GM12801 (cell line): ENCODE data around the gene FOXN3.

ENCODE experiments used
- TF ChIP-seq, protein P1 (sequence below): IDR thresholded peaks from one replicate; pipeline ENCODE4 v1.5.1; 2011; ENCODE audit warnings: control low read depth; ENCODE audit not compliant: insufficient read length; ENCODE audit errors: extremely low read depth

The FOXN3 gene

DNA sequence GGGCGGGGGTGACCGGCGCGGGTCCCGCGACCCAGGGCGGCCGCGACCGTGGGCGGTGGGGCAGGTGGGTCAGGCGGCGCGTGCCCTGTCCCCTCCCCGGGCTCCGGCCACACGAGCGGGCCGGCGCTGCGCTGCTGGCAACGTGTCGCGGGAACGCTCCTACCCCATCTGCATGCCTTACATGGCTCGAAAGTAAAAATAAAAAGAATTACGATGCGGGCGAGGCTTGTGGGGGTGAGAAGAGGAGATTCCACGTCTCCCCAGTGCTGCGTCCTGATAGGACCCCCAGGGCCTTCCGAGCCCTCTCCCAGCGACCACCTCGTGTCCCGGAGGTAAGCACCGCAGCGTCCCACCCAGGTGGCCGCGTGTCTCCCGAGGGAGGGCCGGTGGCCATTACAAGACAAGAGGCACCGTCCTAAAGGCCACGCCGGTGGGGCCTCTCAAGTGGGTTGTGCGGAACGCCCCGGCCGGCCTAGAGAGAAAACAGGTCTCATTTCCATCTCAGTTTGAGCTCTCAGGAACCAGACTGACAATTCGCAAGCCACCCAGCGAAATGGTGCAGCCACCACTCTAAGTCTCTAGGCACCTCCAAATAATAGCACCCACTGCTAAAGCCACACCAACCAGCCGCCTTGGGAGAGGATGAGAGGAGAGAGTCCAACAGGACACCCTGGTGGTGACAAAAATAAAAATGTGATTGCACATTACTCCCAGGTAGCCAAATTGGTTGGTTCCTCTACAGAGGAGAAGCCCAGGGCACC, 612 bp upstream of the FOXN3 start:
- TF ChIP-seq, protein P1, sequence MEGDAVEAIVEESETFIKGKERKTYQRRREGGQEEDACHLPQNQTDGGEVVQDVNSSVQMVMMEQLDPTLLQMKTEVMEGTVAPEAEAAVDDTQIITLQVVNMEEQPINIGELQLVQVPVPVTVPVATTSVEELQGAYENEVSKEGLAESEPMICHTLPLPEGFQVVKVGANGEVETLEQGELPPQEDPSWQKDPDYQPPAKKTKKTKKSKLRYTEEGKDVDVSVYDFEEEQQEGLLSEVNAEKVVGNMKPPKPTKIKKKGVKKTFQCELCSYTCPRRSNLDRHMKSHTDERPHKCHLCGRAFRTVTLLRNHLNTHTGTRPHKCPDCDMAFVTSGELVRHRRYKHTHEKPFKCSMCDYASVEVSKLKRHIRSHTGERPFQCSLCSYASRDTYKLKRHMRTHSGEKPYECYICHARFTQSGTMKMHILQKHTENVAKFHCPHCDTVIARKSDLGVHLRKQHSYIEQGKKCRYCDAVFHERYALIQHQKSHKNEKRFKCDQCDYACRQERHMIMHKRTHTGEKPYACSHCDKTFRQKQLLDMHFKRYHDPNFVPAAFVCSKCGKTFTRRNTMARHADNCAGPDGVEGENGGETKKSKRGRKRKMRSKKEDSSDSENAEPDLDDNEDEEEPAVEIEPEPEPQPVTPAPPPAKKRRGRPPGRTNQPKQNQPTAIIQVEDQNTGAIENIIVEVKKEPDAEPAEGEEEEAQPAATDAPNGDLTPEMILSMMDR, result no peak

DNA sequence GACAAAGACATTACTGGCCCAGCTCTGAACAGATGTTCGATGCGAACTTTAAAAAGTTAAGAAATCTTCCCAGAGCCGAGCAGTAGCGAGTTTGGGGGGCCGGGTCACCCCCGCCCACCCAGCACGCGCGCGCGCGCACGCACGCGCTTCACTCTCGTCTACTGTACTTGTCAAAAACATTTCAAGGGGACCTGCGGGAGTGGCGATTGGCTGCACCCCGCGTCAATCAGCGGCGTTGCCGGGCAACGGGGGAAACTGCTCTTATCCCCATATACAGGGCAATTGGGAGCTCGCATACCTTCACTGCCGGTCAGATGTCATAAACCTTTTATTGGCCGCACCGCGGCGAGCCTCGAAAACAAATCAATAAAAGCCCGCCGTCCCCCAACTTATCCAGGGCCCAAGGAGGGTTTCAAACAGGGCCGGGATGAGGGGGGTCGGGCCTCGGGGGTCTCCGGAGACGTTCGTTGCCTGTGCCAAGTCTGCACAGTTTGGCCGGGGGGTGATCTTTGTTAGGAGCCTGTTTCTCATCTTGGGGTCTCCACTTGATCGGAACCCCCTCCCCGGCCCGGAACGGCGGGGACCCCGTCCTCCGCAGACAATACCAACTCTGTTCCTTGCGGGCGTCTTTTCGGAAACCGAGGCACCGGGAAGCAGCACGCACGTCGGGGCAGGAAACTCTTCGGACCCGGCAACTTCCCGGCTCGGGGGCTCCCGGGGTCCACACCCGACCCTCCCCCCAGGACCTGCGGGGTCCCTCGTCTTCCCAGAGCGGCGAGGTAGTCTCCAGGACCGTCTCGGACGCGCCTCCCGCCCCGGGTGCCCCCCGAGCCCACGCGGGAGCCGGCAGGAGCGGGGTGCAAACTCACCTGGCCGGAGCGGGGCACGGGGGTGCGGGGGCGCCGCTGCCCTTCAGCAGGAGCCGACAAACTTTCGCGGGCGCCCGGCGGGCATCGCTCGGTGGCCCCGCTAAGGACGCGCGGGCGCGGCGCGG, 734 bp downstream of the FOXN3 start:
- TF ChIP-seq, protein P1, result no peak

DNA sequence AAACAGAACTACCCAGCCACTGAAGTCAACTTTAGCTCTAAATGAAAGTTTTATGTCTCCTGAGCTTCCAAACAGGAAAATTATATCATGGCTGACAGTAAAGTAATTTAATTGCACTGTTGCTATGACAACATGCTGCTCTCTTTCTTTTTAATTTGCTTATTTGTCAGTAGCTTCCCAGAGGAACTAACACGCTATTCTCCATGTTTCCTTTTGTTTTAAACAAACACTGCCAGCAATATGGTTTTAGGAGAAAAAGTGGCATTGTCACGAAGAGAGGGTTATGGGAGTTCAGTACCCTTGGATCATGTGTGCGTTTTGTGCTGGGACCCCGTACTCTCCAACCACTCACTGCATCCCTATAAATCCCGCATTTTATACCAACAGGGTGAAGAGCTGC, 1.9 kb downstream of the FOXN3 start:
- TF ChIP-seq, protein P1, result no peak

DNA sequence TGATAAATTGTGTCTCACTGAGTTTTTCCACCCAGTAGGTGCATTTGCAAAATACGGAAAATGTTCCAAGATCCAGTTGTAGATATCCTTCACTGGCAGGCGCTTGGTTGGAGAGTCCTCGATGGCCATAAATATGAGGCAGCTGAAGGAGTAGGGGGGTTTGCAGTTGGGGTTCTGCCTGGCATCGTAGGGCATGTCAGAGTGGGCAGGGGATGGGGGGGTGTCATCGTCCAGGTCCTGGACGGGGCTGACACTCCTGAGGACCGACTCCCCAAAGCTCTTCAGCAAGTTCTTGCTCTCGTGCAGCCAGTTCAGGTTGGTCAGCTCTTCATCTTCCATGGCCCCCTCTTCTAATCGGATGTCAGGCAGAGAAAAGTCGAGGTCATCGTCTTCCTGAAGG, 5.1 kb downstream of the FOXN3 start:
- TF ChIP-seq, protein P1, result no peak

DNA sequence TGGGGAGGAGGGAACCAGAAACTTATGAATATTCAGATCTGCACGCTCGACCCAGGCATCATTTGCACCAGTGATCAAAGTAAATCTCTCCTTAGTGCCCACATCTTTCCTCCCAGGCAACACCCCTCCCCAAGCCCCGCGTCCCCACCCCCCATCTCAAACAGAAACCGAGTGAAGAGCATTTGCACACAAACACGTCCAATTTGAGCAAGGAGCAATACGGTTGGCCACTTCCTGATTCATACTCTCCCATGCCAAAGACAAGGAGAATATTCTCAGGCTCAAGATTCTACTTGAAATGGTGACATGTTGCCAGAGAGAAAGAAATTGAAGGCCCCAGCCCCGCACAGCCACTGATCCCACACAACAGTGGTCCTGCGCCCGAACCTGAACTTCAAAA, 7.1 kb downstream of the FOXN3 start:
- TF ChIP-seq, protein P1, result no peak

DNA sequence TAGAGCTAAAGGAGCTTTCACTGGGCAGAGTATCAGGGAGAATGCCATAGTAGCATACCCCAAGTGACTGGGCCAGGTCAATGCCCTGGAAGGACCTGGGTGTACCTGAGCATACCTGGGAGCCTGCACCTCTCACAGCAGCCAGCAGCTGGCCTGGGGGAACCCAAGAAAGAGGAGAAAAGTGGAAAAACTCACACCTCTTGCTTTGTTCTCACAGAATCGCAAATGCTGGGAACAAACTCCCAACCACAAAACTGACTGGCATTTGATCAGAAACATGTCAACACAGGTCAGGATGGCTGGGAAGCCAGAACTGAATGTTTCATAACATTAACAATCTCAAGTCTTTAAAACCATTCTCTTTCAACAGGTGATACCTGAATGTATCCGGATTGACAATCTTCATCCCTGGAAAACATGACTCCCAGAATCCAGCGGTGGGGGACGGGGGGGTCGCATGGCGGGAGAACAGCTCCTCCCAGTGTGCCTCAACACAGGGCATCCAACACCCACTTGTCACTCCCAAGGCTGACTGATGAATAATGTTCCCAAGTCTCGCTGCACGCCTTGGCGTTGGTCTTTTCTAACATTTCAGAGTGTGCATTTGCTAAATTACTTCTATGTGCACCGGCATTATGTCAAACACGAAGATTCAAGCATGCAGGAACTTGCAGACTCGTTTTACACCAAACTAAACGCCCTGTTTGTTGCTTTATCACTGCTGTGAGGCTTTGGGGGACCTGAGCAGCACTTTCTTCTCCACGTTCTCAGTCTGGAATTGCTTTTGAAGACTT, 7.9 kb downstream of the FOXN3 start:
- TF ChIP-seq, protein P1, result no peak

DNA sequence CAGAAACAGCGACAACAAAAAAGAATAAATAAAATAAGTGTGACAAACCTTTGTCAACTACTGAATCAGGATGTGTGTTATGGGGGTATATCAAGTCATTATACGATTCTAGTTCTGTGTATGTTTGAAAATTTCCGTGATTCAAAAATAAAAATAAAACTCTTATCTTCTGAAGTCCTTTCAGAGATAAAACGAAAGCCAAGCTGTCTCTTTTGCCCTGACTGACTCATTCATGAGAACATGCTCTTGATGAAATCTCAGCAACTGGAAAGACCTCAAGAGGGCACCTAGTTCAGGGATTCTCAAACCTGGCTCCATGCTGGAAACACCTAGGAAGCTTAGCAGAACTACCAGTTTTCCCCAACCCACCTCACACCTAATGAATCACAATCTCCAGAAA, 9.2 kb downstream of the FOXN3 start:
- TF ChIP-seq, protein P1, result no peak
